Right lobe of liver (tissue), 4 donors: ENCODE measurements around the gene MED15.

ENCODE experiments used
- POLR2A ChIP-seq: fragments of 450-650 bp; IDR thresholded peaks from one replicate; pipeline ENCODE4 v1.6.1; 2017; ENCODE audit warnings: antibody characterized with exemption, mild to moderate bottlenecking
- TF ChIP-seq, protein P1 (sequence below), 4 donors: fragments of 200-600 bp in 3 of 4; fragments of 450-650 bp in 1 of 4; IDR thresholded peaks; one replicate each; pipeline versions ENCODE4 v1.5.1 to v1.8.0; 2016 to 2022; ENCODE audit warnings: antibody characterized with exemption in 4 of 4, mild to moderate bottlenecking in 2 of 4
- donor health status: DM: no; HTN: no; CAD: no.
- donor health status: DM: no; HTN: no; CAD: no.
- donor health status: DM: no; HTN: yes; CAD: no.

DNA sequence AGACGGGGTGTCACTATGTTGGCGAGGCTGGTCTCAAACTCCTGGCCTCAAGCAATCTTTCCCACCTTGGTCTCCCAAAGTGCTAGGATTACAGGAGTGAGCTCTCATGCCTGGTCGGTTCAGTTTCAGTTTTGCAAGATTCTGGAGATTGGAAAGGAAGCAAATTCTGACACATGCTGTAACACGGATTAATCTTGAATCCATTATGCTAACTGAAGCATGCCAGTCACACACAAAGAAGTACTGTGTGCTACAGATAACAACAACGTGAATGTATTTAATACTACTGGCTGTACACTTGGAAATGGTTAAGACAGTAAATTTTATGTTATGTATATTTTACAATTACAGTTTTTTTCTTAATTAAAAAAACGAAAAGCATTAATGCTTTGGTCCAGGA lies 107.6 kb downstream of the MED15 start:
- no peak for TF ChIP-seq POLR2A
- TF ChIP-seq, protein P1, sequence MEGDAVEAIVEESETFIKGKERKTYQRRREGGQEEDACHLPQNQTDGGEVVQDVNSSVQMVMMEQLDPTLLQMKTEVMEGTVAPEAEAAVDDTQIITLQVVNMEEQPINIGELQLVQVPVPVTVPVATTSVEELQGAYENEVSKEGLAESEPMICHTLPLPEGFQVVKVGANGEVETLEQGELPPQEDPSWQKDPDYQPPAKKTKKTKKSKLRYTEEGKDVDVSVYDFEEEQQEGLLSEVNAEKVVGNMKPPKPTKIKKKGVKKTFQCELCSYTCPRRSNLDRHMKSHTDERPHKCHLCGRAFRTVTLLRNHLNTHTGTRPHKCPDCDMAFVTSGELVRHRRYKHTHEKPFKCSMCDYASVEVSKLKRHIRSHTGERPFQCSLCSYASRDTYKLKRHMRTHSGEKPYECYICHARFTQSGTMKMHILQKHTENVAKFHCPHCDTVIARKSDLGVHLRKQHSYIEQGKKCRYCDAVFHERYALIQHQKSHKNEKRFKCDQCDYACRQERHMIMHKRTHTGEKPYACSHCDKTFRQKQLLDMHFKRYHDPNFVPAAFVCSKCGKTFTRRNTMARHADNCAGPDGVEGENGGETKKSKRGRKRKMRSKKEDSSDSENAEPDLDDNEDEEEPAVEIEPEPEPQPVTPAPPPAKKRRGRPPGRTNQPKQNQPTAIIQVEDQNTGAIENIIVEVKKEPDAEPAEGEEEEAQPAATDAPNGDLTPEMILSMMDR (IDR thresholded peaks at IDR 0.05): no peak
